Hepatocyte (in vitro differentiated cells): ENCODE results near the gene UGT1A4. TPM values are rescaled to one million over a fixed set of nuclear protein-coding genes. Genes with fewer than 3 reads are reported as not detected.

Source experiments
- DNase-seq: peaks from one replicate; pipeline ENCODE4 v3.0.0-alpha.2; 2016; ENCODE audit warnings: low spot score
- H2AFZ ChIP-seq: fragments of 200-600 bp; sonication (generic); 2 replicates; pipeline ENCODE4 v1.6.0; 2016; ENCODE audit warnings: antibody characterized with exemption, mild to moderate bottlenecking
- H3K27ac ChIP-seq: fragments of 200-600 bp; sonication (generic); 2 replicates; pipeline ENCODE4 v1.5.1; 2016; ENCODE audit warnings: mild to moderate bottlenecking
- H3K27me3 ChIP-seq: fragments of 200-600 bp; sonication (generic); 2 replicates; pipeline ENCODE4 v1.6.1; 2016
- H3K36me3 ChIP-seq: fragments of 200-600 bp; sonication (generic); replicated peaks from 2 replicates; pipeline ENCODE4 v1.5.1; 2016; ENCODE audit warnings: low read depth; ENCODE audit not compliant: insufficient read depth
- H3K4me1 ChIP-seq: fragments of 200-600 bp; sonication (generic); 2 replicates; pipeline ENCODE4 v1.5.1; 2016; ENCODE audit warnings: mild to moderate bottlenecking, moderate library complexity; ENCODE audit not compliant: insufficient read depth
- H3K4me2 ChIP-seq: fragments of 200-600 bp; sonication (generic); 2 replicates; pipeline ENCODE4 v1.6.0; 2016
- H3K4me3 ChIP-seq: fragments of 200-600 bp; sonication (generic); 2 replicates; pipeline ENCODE4 v1.5.1; 2016; ENCODE audit warnings: mild to moderate bottlenecking
- H3K79me2 ChIP-seq: fragments of 200-600 bp; sonication (generic); 2 replicates; pipeline ENCODE4 v1.6.0; 2017; ENCODE audit warnings: mild to moderate bottlenecking
- H3K9me2 ChIP-seq: fragments of 200-600 bp; sonication (generic); replicated peaks from 2 replicates; pipeline ENCODE4 v1.6.0; 2017; ENCODE audit warnings: mild to moderate bottlenecking; ENCODE audit not compliant: insufficient read depth
- H3K9me3 ChIP-seq: fragments of 200-600 bp; sonication (generic); 2 replicates; pipeline ENCODE4 v1.5.1; 2016; ENCODE audit warnings: low read depth, mild to moderate bottlenecking
- H4K20me1 ChIP-seq: fragments of 200-600 bp; sonication (generic); 2 replicates; pipeline ENCODE4 v1.6.0; 2016; ENCODE audit warnings: mild to moderate bottlenecking; ENCODE audit not compliant: insufficient read depth, poor library complexity, severe bottlenecking
- CTCF ChIP-seq: fragments of 200-600 bp; sonication (generic); IDR thresholded peaks from 2 replicates; pipeline ENCODE4 v1.5.1; 2016; ENCODE audit warnings: antibody characterized with exemption, mild to moderate bottlenecking; ENCODE audit not compliant: poor library complexity
- EZH2 ChIP-seq: fragments of 200-600 bp; sonication (generic); IDR thresholded peaks from 2 replicates; pipeline ENCODE4 v1.6.1; 2016; ENCODE audit warnings: antibody characterized with exemption, mild to moderate bottlenecking, borderline replicate concordance
- EZH2phosphoT487 ChIP-seq: fragments of 200-600 bp; sonication (generic); IDR thresholded peaks from one replicate; pipeline ENCODE4 v1.6.1; 2018; ENCODE audit warnings: antibody characterized with exemption, mild to moderate bottlenecking, low read depth, moderate library complexity; ENCODE audit not compliant: unreplicated experiment, severe bottlenecking
- WGBS: methylation state at CpG from one replicate; pipeline ENCODE4 v1.1.6; 2016; ENCODE audit warnings: low lambda C conversion rate; ENCODE audit errors: missing lambda C conversion rate; 5-methylcytosine and 5-hydroxymethylcytosine counted together
- polyA plus RNA-seq: library from polyadenylated mRNA; unstranded; fragments of >200 nt; fragmentation: Nextera tagmentation; extraction: Ambion mirVana; gene quantifications from 2 replicates; pipeline ENCODE4 v1.2.1, GENCODE V29; 2016
- total RNA-seq: library from RNA; depleted of rRNA; stranded (reverse); fragments of >200 nt; gene quantifications from 2 replicates; pipeline ENCODE4 v1.2.3, GENCODE V29; 2014

UGT1A4 gene
- total and polyA plus RNA-seq, 2 experiments from 2014 or later: not detected

GRCh38 chr2:233803994-233804393, 85.5 kb downstream of the UGT1A4 start:
- no peak for TF ChIP-seq EZH2
- TF ChIP-seq EZH2phosphoT487: no peak
- no peak for TF ChIP-seq CTCF
- DNase-seq: no peak
- Histone ChIP-seq H4K20me1 (no peaks in the 10 kb centered on the region), H3K4me3 (no peak overlapping the region), H3K79me2 (no peaks in the 10 kb centered on the region), H3K9me3 (no peaks in the 10 kb centered on the region), H3K27ac (no peak overlapping the region), H3K36me3 (no peaks in the 10 kb centered on the region), H3K4me1 (no peaks in the 10 kb centered on the region), H3K9me2 (no peaks in the 10 kb centered on the region), H3K4me2 (no peak overlapping the region), H3K27me3 (no peaks in the 10 kb centered on the region), H2AFZ (no peak overlapping the region)
- WGBS: 68% methylated on average over 8 of the region's 8 CpGs

DNA sequence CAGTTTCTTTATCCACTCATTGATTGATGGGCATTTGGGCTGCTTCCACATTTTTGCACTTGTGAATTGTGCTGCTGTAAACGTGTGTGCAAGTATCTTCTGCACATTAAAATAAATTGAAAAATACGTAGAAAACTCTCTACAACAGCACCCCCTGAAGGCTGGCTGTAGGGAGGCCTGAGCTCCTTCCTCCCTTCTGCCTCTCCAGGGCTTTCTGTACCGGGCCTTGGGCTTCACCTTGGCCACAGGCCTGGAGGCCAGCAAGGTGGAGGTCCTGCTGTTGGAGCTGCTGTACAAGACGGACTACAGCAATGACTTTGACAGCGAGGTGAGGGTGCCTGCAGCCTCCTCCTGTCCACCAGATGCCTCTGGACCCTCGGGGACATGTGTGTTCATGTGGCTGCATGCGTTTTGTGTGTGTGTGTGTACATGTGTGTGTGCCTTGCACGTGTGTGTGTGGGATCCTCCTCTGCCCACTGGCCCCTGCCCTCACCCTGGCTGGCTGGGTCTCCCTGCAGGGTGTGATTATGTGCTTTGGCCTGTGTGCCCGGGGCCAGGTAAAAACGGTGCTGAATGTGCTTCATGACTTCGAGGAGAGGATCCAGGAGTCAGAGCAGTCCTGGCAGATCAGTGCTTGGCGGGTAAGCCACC, 88.8 kb downstream of the UGT1A4 start:
- no peak overlapping the region for H3K4me3 ChIP-seq
- no peaks in the 10 kb centered on the region for H3K9me3 ChIP-seq
- TF ChIP-seq EZH2 (no peak), EZH2phosphoT487 (no peak), CTCF (no peak)
- H3K36me3 ChIP-seq: no peaks in the 10 kb centered on the region
- H3K4me1 ChIP-seq: no peaks in the 10 kb centered on the region
- H4K20me1 ChIP-seq: no peaks in the 10 kb centered on the region
- DNase-seq: no peak
- no peaks in the 10 kb centered on the region for H3K9me2 ChIP-seq
- H2AFZ ChIP-seq: no peak overlapping the region
- no peaks in the 10 kb centered on the region for H3K27me3 ChIP-seq
- no peaks in the 10 kb centered on the region for H3K79me2 ChIP-seq
- no peak overlapping the region for H3K4me2 ChIP-seq
- WGBS: 72% methylated on average over 12 of the region's 12 CpGs
- H3K27ac ChIP-seq: no peak overlapping the region

DNA sequence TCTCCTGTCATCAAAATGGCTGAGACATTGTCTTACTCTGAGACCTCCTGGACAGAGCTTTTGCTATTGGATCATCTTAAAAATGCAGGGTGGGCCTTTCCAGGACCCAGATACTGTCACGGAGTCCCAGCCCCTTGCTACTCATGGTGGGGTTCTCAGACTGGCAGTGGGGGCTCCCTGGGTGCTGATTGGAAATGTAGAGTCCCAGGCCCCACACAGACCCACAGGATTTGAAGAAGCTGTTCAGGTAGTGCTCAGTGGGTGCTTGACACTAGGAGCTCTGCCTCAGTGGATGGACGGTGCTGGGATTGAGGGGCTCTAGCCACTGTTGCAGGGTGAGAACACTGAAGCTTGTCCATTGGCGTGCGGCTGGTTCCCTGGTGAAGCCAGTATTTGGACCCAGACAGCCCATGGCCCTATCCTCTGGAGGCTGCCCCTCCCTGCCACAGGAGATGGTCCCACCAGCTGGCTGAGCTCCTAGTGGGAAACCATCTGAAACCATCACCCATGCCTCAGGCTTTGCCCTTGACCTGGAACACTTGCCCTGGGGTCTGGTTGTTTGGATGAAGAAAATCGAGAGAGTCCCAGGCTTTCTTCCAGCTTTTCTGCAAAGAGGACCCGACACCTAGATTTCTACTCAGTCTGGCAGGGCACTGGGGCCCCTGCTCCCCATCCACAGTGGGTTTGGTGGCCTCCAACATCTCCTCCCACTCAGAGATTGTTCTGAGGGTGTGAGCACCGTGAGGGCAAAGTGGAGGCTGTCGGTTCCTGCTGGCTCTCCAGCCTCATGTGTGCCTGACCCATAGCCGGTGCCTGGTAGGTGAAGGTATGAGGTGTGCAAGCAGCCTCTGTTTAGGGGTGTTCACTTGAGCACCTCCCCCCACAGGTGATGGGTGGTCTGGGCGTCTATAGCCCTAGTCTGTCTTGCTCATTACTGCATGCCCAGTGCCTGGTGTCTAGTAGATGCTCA, 89.7 kb downstream of the UGT1A4 start:
- DNase-seq: no peak
- 81% methylated on average over 10 of the region's 10 CpGs for WGBS

More for the DNA sequence above, 89.7 kb downstream of the UGT1A4 start:
- H2AFZ ChIP-seq: no peak overlapping the region
- no peaks in the 10 kb centered on the region for H3K79me2 ChIP-seq
- no peaks in the 10 kb centered on the region for H3K36me3 ChIP-seq
- no peaks in the 10 kb centered on the region for H3K27me3 ChIP-seq
- no peaks in the 10 kb centered on the region for H4K20me1 ChIP-seq
- no peak overlapping the region for H3K4me2 ChIP-seq
- H3K9me2 ChIP-seq: no peaks in the 10 kb centered on the region
- no peaks in the 10 kb centered on the region for H3K9me3 ChIP-seq
- TF ChIP-seq CTCF: no peak
- H3K27ac ChIP-seq: no peak overlapping the region
- H3K4me1 ChIP-seq: no peaks in the 10 kb centered on the region
- H3K4me3 ChIP-seq: no peak overlapping the region
